Ovary (tissue), 3 donors: Measurements from ENCODE around the gene PARP14.

Source experiments
- CTCF ChIP-seq, 3 donors: fragments of 450-650 bp in 2 of 3; fragments of 200-600 bp in 1 of 3; IDR thresholded peaks; one replicate each; pipeline versions ENCODE4 v1.5.1 to v1.8.0; 2016 to 2022; ENCODE audit warnings: antibody characterized with exemption in 3 of 3, mild to moderate bottlenecking in 1 of 3
- EP300 ChIP-seq: sonication (generic); formaldehyde crosslinking; IDR thresholded peaks from one replicate; pipeline ENCODE4 v1.6.1; 2017; ENCODE audit warnings: antibody characterized with exemption
- POLR2A ChIP-seq: fragments of 450-650 bp; IDR thresholded peaks from one replicate; pipeline ENCODE4 v1.6.1; 2017; ENCODE audit warnings: antibody characterized with exemption, mild to moderate bottlenecking, moderate library complexity
- donor health status: DM: no; HTN: no; CAD: no.

GRCh38 chr3:122730240-122730639 is 49.6 kb downstream of the PARP14 start:
- TF ChIP-seq CTCF (IDR thresholded peaks at IDR 0.05) (no peak), POLR2A (no peak), EP300 (no peak)
